ENCODE data around the gene SCAMP2.

DNA sequence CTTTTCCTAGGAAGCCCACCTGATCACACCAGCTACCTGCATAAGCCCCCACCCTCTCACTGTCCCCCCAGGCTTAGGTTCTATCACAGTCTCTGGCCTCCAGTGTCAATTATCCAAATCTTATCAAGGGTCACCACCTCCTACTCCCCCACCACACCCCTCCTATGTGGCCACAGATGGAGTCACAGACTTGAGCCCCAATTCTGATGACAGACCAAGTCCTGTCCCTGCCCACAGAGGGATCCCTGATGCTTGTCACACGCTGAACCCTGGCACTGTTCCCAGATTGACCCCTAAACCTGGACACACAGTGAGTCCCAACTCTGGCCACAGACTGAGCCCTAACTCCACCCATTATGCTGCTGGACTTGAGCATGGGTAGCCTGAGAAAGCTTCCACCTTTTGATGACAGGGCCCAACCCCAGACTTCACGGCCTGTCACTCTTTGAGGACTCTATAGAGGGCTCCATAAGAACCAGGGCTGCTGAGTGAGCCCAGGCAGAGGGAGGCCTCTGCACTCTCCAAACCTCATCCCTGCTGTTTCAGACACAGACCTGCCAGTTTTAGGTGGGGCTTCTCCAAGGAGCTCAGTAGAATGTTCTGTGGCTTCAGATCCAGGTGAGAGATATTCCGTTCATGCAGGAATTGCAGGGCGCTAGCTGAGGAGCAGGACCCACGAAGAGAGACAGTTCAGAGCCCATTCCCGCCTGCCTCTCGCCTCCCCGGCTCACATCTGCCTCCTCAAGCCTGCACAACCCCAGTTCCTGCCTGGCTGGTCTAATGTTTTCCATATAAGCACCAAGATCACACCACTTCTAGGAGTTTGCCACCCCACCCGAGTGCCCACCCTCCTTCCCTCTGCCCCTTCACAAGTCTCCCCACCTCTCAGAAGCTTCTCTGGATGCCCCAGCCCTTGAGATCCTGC is 32.1 kb downstream of the SCAMP2 start:
- TF ChIP-seq POLR2A (IDR thresholded peaks at IDR 0.05) = no peak
- TF ChIP-seq, protein P1, sequence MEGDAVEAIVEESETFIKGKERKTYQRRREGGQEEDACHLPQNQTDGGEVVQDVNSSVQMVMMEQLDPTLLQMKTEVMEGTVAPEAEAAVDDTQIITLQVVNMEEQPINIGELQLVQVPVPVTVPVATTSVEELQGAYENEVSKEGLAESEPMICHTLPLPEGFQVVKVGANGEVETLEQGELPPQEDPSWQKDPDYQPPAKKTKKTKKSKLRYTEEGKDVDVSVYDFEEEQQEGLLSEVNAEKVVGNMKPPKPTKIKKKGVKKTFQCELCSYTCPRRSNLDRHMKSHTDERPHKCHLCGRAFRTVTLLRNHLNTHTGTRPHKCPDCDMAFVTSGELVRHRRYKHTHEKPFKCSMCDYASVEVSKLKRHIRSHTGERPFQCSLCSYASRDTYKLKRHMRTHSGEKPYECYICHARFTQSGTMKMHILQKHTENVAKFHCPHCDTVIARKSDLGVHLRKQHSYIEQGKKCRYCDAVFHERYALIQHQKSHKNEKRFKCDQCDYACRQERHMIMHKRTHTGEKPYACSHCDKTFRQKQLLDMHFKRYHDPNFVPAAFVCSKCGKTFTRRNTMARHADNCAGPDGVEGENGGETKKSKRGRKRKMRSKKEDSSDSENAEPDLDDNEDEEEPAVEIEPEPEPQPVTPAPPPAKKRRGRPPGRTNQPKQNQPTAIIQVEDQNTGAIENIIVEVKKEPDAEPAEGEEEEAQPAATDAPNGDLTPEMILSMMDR (IDR thresholded peaks at IDR 0.05 in 4 of 5, conservative IDR thresholded peaks at IDR 0.05 in 1 of 5) = no peak

Data from gastrocnemius medialis (tissue), 4 donors.